Muscle layer of duodenum (tissue), 2 donors: ENCODE results near the gene AQP9.
"Not testable (repeated sequence)": the region's sequence is repeated elsewhere in the genome, so short reads cannot be mapped to it uniquely, and the experiment has no call there.

Experiments used
- H3K27ac ChIP-seq: one replicate; pipeline ENCODE4 v1.7.0; 2013; ENCODE audit warnings: mild to moderate bottlenecking, low read length
- H3K27me3 ChIP-seq: one replicate; pipeline ENCODE4 v1.7.0; 2013; ENCODE audit warnings: low read depth, mild to moderate bottlenecking, control low read depth, low read length
- H3K36me3 ChIP-seq, 2 donors: one replicate each; pipeline ENCODE4 v1.7.0; 2013; ENCODE audit warnings: low read length in 2 of 2, control low read depth in 1 of 2, mild to moderate bottlenecking in 1 of 2; ENCODE audit not compliant: insufficient read depth in 2 of 2, control insufficient read depth in 1 of 2
- H3K4me1 ChIP-seq, 2 donors: one replicate each; pipeline ENCODE4 v1.7.0; 2013; ENCODE audit warnings: low read length in 2 of 2, mild to moderate bottlenecking in 2 of 2, control low read depth in 1 of 2, moderate library complexity in 1 of 2; ENCODE audit not compliant: insufficient read depth in 2 of 2, control insufficient read depth in 1 of 2
- H3K4me3 ChIP-seq, 2 donors: one replicate each; pipeline ENCODE4 v1.7.0; 2013; ENCODE audit warnings: low read length in 2 of 2, low read depth in 1 of 2, mild to moderate bottlenecking in 1 of 2
- H3K9me3 ChIP-seq, 2 donors: one replicate each; pipeline ENCODE4 v1.7.0; 2013; ENCODE audit warnings: low read length in 2 of 2, control low read depth in 1 of 2, mild to moderate bottlenecking in 1 of 2; ENCODE audit not compliant: control insufficient read depth in 1 of 2
- donor health status: healthy.

The AQP9 gene

GRCh38 chr15:58138106-58138505 is at the start of gene AQP9:
Gene AQP9 (plus strand): TSS chr15:58138381. CDS start chr15:58138566, 185 bp downstream.
- H3K36me3 ChIP-seq: no peaks in the 10 kb centered on the region
- no peaks in the 10 kb centered on the region for H3K9me3 ChIP-seq
- no peak within 1 kb of the TSS for H3K27ac ChIP-seq

GRCh38 chr15:58095415-58095814 is 42.8 kb upstream of the AQP9 start:
- Histone ChIP-seq H3K36me3 (no peaks in the 10 kb centered on the region), H3K9me3 (peaks cover 0 to 4% of the 10 kb centered on the region in 2 donors), H3K27ac (no peak overlapping the region), H3K4me3 (no peak overlapping the region), H3K4me1 (no peaks in the 10 kb centered on the region), H3K27me3 (no peaks in the 10 kb centered on the region)

More at GRCh38 chr15:58138106-58138505, at the start of gene AQP9:
- H3K4me3 ChIP-seq: peak within 1 kb of the TSS in 1 of 2 donors; percentile 27
- H3K4me1 ChIP-seq: no peaks in the 10 kb centered on the region
- no peaks in the 10 kb centered on the region for H3K27me3 ChIP-seq

GRCh38 chr15:58096529-58097084 is 41.6 kb upstream of the AQP9 start:
- Histone ChIP-seq H3K9me3 (peaks cover 0 to 4% of the 10 kb centered on the region in 2 donors), H3K27ac (no peak overlapping the region), H3K4me3 (no peak overlapping the region), H3K4me1 (no peaks in the 10 kb centered on the region), H3K36me3 (no peaks in the 10 kb centered on the region), H3K27me3 (no peaks in the 10 kb centered on the region)

- Histone ChIP-seq H3K27me3 (no peaks in the 10 kb centered on the region), H3K4me3 (no peak overlapping the region), H3K4me1 (no peaks in the 10 kb centered on the region), H3K27ac (no peak overlapping the region), H3K9me3 (no peaks in the 10 kb centered on the region), H3K36me3 (no peaks in the 10 kb centered on the region)
These were observed 34.7 kb upstream of the AQP9 start for GRCh38 chr15:58103482-58103881.

GRCh38 chr15:58108117-58108516 is 30.1 kb upstream of the AQP9 start:
- no peaks in the 10 kb centered on the region for H3K27me3 ChIP-seq
- H3K9me3 ChIP-seq: no peaks in the 10 kb centered on the region
- no peak overlapping the region for H3K27ac ChIP-seq
- H3K36me3 ChIP-seq: no peaks in the 10 kb centered on the region
- no peaks in the 10 kb centered on the region for H3K4me1 ChIP-seq
- H3K4me3 ChIP-seq: no peak overlapping the region

- Histone ChIP-seq H3K4me3 (no peak overlapping the region), H3K27ac (no peak overlapping the region)
These were observed 28.8 kb upstream of the AQP9 start for GRCh38 chr15:58109419-58109818.

GRCh38 chr15:58110999-58111717 is 27.0 kb upstream of the AQP9 start:
- H3K4me1 ChIP-seq: no peaks in the 10 kb centered on the region
- H3K9me3 ChIP-seq: no peaks in the 10 kb centered on the region
- no peaks in the 10 kb centered on the region for H3K27me3 ChIP-seq
- H3K4me3 ChIP-seq: no peak overlapping the region
- H3K27ac ChIP-seq: no peak overlapping the region
- no peaks in the 10 kb centered on the region for H3K36me3 ChIP-seq

More at GRCh38 chr15:58109419-58109818, 28.8 kb upstream of the AQP9 start:
- Histone ChIP-seq H3K36me3 (no peaks in the 10 kb centered on the region), H3K27me3 (no peaks in the 10 kb centered on the region), H3K9me3 (no peaks in the 10 kb centered on the region), H3K4me1 (no peaks in the 10 kb centered on the region)

- Histone ChIP-seq H3K36me3 (no peaks in the 10 kb centered on the region), H3K9me3 (no peaks in the 10 kb centered on the region), H3K27me3 (no peaks in the 10 kb centered on the region), H3K27ac (no peak overlapping the region), H3K4me3 (no peak overlapping the region), H3K4me1 (no peaks in the 10 kb centered on the region)
These were observed 26.5 kb upstream of the AQP9 start for GRCh38 chr15:58111718-58112104.

GRCh38 chr15:58113358-58113757 is 24.8 kb upstream of the AQP9 start:
- not testable (repeated sequence) for H3K27ac ChIP-seq, H3K4me3 ChIP-seq, H3K27me3 ChIP-seq, H3K36me3 ChIP-seq, H3K9me3 ChIP-seq, H3K4me1 ChIP-seq

GRCh38 chr15:58114388-58114787 is 23.8 kb upstream of the AQP9 start:
- no peaks in the 10 kb centered on the region for H3K9me3 ChIP-seq
- H3K27ac ChIP-seq: no peak overlapping the region
- H3K4me1 ChIP-seq: no peaks in the 10 kb centered on the region
- no peak overlapping the region for H3K4me3 ChIP-seq
- no peaks in the 10 kb centered on the region for H3K36me3 ChIP-seq
- H3K27me3 ChIP-seq: no peaks in the 10 kb centered on the region

GRCh38 chr15:58114812-58115211 is 23.4 kb upstream of the AQP9 start:
- Histone ChIP-seq H3K9me3 (no peaks in the 10 kb centered on the region), H3K4me3 (no peak overlapping the region), H3K27ac (no peak overlapping the region), H3K27me3 (no peaks in the 10 kb centered on the region), H3K4me1 (no peaks in the 10 kb centered on the region), H3K36me3 (no peaks in the 10 kb centered on the region)

- Histone ChIP-seq H3K4me3 (no peak overlapping the region), H3K27me3 (no peaks in the 10 kb centered on the region), H3K27ac (no peak overlapping the region), H3K4me1 (no peaks in the 10 kb centered on the region), H3K36me3 (no peaks in the 10 kb centered on the region), H3K9me3 (no peaks in the 10 kb centered on the region)
These were observed 22.5 kb upstream of the AQP9 start for GRCh38 chr15:58115692-58116091.
